Measurements from ENCODE around the gene BUB3.

Gene BUB3, protein sequence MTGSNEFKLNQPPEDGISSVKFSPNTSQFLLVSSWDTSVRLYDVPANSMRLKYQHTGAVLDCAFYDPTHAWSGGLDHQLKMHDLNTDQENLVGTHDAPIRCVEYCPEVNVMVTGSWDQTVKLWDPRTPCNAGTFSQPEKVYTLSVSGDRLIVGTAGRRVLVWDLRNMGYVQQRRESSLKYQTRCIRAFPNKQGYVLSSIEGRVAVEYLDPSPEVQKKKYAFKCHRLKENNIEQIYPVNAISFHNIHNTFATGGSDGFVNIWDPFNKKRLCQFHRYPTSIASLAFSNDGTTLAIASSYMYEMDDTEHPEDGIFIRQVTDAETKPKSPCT

DNA sequence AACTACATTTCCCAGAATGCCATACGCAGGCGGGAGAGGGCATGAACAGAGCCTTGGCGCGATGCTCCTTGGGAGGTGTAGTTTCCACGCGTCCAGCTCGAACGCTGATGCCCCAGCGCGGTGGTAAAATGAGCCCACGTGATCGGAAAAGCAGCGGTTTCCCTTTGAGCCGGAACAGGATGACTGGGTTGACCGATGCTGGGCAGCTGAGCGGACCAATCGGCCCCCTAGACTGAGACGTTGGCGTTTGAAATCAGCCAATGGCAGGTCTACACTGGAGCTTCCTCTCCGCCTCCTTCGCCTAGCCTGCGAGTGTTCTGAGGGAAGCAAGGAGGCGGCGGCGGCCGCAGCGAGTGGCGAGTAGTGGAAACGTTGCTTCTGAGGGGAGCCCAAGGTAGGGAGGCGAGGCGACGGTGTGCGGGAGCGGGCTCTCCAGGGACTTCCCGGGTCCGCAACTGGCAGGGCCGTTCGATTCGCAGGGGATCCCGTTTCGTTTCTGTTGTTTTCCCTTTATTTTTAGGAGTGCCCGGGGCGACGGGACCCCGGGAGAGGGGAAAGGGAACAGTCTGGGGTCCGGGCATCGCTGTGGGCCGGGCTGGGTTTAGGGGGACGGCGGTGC is at the start of gene BUB3:
TSS of gene BUB3 (plus strand) at position 311 of the 619 bp plus-strand sequence. CDS start 516 bp downstream, outside the sequence.
- peak; percentile 100 for DNase-seq

- DNase-seq = no peak
These were observed 44.7 kb upstream of the BUB3 start for GRCh38 chr10:123109466-123109865.

DNA sequence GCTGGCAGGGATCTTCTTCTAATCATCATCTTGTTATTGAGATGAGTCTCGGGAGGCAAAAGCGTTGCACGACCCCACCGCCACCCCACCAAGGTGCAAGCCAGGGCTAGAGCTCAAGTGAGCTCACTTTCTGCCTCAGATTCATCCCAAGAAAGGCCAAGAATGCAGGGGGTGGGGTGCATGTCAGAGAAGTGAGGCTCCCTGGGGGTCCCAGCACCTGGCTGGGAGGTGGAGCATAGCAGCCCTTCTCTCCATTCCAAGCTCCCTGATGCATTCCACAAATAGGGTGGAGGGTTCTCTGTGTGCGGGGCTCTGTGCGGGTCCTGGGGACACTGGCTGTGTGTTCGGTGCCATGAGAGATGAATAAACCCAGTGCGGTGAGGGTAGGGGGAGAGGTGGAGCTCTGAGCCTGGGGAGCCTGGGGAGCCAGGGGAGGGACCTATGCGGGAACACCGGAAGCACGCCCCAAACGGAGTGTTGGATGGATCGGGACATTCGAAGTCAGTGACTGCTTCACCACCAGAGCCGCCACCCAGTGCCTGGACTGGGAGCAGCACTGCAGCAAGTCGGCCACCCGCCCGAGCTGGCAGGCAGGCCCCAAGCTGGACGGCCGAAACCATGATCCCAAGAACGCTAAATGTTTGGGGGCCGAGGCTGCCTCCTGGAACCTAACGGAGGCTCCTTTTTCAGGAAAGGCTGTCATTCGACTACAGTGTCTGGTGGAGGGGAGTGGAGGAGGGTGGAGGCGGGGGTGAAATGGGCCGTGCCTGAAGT is 36.4 kb upstream of the BUB3 start:
- DNase-seq = no peak

DNA sequence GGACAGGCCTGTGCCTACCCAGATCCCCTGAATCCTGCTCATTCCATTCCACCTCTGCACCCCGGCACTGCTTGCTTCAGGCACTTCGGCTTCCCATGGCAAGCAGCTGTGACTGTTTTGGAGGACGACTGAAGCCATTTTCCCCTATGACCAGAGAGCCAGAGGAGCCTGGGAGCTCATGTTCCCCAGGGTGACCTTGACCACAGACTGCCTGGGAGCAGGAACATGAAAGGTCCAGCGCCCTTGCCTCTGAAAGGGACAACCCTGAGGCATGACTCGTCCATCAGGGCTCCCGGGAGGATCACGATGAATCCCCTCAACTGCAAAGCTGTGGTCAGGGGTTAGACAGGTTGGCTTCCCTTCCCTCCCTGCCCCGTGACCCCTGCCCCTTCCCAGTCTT is 35.1 kb upstream of the BUB3 start:
- no peak for DNase-seq

GRCh38 chr10:123126246-123126645 is 28.0 kb upstream of the BUB3 start:
- no peak for DNase-seq

DNA sequence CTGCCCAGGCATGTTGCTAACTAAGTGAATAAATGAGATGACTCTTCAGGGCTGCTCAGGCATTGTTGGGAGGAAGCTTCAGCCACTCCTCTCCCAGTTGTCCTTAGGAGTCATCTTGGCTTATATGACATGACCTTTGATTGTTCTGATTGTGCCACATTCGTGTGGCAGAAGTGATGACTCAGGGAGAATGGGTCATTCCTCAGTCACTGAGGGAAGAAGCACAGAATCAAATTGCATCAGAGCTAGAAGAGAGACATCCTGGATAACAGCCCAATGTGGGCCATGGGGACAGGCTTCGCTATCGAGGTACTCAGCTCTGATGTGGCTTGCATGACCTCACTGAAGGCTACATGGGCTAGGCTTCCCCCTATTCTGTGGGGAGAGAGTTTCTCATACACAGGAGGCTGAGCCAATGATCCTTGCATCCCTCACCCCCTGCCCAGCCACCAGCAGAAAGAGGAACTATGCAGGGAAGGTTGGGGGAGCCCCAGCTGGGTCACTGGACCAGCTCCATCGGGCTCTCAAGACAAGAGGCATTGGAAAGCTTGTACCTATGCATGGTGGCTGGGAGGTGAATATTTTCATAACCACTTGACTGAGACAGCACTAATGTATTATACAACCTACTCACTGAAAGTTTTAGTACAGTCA is 24.5 kb upstream of the BUB3 start:
- DNase-seq = no peak

GRCh38 chr10:123132576-123133477 is 21.4 kb upstream of the BUB3 start:
- DNase-seq = no peak

DNA sequence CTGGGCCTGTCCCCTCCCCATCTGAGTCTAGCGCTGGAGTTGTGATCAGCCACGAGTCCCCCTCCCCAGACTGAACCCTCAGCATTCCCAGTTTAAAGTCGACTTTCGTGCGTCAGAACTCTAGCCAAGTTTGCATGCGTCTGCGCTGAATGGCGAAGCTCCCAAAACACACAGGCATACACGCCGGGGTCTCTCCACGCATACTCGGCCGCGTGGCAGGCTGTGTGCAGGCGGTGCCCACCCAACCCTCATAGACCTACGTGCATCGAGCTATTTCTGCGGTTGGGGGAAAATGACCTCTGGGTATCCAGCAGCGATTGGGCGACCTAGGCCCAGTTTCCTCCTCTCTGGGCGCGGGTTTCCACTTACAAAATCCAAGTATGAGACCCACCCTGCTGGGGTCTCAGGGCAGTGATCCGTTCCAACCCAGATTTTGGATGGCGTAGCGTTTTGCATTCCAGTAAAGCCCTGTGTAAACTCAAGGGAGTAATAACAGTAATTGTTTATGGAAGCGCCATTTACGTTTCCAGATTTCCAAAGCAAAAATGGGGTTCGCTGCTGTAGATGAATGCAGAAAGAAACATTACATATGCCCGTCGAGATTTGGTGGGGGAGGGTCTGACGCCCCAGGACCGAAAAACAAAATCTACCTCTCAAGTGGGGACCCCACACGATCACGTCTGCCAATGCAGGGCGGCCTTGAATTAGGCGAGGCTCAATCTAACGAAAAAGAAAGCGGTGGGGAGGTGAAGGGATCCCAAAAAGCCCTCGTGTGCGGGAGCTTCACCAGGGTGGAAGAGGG is 20.5 kb upstream of the BUB3 start:
- DNase-seq = no peak

DNA sequence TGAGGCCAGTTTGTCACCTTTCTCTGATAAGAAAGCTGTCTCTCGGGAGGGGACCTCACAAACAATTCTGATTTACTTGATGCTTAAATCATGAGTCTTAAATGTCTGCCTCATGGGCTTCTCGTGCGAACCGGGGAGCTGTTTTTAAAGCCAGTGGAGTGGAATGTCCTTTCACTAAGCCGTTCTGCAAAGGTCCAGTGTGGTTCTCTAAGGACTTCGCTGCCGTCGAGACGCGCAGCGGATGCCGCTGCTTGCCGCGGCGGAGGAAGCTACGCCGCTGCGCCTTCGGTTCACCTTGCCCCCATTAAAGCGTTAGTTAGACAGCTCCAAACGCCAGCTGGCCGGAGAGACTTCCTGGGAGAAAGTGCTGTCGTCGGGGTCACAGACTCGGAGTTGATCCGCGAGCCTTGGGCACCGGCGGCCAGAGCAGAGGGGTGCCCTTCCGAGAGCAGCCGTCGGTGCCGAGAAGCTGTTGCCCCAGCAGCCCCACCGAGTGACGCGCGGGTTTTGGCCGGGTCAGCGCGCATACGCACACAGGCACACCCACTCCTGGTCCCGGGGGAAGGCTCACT is 19.8 kb upstream of the BUB3 start:
- DNase-seq = no peak

DNA sequence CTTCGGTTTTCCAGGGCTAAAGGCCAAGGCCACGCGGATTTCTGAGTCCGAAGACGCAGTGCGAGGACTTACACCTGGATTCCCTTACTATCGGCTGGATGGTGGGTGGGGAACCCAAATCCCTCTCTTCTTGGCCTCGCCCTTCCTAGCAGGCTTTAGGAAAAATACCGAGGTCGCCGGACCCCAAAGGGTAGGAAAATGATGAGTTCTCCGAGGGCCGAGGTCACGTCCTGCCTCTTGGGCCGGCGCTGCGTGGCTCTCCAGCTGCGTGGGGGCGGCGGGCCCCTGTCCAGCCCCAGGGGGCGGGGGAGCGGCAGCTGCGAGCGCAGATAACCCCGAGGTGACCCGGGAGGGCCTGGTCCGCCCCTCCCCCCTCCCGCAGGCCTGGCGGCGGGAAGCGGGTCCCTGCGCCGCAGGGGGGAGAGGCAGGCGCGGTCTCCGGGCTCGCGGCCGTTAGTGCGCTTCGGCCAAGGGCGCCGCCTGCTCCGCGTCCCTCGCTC is 19.2 kb upstream of the BUB3 start:
- no peak for DNase-seq

DNA sequence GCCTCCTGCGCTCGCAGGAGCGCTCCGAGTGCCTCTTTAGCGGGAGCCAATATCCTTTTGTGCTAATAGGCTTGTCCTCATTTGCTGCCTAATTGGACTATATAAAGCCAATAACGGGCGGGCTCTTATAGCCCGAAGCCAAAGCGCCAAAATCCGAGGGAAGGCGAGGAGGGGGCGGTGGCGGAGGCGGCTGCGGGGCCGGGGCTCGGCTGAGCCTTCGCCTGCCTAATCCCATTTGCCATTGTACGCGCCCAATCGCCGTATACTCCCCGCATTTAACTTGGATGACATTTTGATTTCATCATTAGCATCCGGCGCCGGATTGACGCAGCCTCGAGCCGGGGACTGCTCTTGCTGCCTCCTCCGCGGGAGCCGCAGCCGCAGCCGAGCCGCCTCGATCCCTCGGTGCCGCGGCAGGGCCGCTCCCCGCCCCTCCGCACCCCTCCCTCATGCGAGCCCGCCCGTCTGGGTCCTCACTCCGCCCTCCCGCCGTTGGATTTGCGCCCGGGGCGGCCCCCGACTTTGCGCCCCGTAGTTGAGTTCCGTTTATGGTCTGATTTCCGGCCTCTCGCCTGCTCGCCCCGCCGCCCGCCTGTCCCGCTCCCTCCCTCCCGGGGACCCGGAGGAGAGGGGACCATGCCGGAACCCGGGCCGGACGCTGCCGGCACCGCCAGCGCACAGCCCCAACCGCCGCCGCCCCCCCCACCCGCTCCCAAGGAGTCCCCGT is 18.6 kb upstream of the BUB3 start, which contains the start of gene HMX3:
TSS of gene HMX3 (plus strand) at position 556 of the 727 bp plus-strand sequence. CDS start at position 637, 81 bp downstream.
- DNase-seq = peak; percentile 74

GRCh38 chr10:123136221-123136805 is 17.9 kb upstream of the BUB3 start:
- no peak for DNase-seq

DNA sequence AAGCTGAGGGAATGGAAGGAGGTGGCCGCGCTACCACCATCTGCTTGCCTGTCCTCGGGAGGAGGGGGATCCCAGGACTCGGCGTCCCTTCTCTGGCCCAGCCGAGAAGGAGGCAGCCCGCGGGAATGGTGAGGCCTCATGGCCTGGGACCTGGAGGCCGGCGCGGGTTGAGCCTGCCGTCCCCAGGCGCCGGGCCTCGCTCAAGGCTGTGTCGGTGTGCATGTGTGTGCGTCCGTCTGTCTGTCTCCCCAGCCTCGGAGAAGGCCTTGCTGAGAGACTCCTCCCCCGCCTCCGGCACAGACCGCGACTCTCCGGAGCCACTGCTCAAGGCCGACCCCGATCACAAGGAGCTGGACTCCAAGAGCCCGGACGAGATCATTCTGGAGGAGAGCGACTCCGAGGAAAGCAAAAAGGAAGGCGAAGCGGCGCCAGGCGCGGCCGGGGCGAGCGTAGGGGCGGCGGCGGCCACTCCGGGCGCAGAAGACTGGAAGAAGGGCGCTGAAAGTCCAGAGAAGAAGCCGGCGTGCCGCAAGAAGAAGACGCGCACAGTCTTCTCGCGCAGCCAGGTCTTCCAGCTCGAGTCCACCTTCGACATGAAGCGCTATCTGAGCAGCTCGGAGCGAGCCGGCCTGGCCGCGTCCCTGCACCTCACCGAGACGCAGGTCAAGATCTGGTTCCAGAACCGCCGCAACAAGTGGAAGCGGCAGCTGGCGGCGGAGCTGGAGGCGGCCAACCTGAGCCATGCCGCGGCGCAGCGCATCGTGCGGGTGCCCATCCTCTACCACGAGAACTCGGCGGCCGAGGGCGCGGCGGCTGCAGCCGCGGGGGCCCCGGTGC is 17.2 kb upstream of the BUB3 start:
- DNase-seq = no peak

GRCh38 chr10:123139165-123139520 is 15.1 kb upstream of the BUB3 start:
- DNase-seq = no peak

GRCh38 chr10:123139521-123140163 is 14.6 kb upstream of the BUB3 start:
- DNase-seq = no peak

GRCh38 chr10:123140164-123140982 is 13.8 kb upstream of the BUB3 start:
- no peak for DNase-seq

GRCh38 chr10:123140983-123141390 is 13.2 kb upstream of the BUB3 start:
- no peak for DNase-seq

Data from NCI-H1436 treated with DMSO at 0.1 percent for 48 hours (cell line).